Adipocyte (in vitro differentiated cells): ENCODE data around the gene ANO2.

Experiments
- DNase-seq: peaks from one replicate; pipeline ENCODE4 v3.0.0-alpha.2; 2015; ENCODE audit warnings: low read depth
- H3K27me3 ChIP-seq: replicated peaks from 2 replicates; pipeline ENCODE4 v1.7.0; 2013; ENCODE audit warnings: mild to moderate bottlenecking, low read length, moderate library complexity; ENCODE audit not compliant: control insufficient read depth, insufficient read depth
- H3K36me3 ChIP-seq: 2 replicates; pipeline ENCODE4 v1.7.0; 2013; ENCODE audit warnings: low read length, mild to moderate bottlenecking, moderate library complexity; ENCODE audit not compliant: control insufficient read depth, insufficient read depth, severe bottlenecking
- H3K4me1 ChIP-seq: 2 replicates; pipeline ENCODE4 v1.7.0; 2013; ENCODE audit warnings: mild to moderate bottlenecking, low read length, moderate library complexity; ENCODE audit not compliant: control insufficient read depth, insufficient read depth
- H3K4me3 ChIP-seq: 2 replicates; pipeline ENCODE4 v1.7.0; 2013; ENCODE audit warnings: mild to moderate bottlenecking, low read length, moderate library complexity
- H3K9ac ChIP-seq: 2 replicates; pipeline ENCODE4 v1.7.0; 2013; ENCODE audit warnings: mild to moderate bottlenecking, low read length, moderate library complexity
- H3K9me3 ChIP-seq: 2 replicates; pipeline ENCODE4 v1.7.0; 2013; ENCODE audit warnings: mild to moderate bottlenecking, low read length, moderate library complexity; ENCODE audit not compliant: control insufficient read depth

ANO2 gene

GRCh38 chr12:5770727-5771126, 174.3 kb downstream of the ANO2 start:
- no peaks in the 10 kb centered on the region for H3K4me1 ChIP-seq
- no peaks in the 10 kb centered on the region for H3K36me3 ChIP-seq
- no peak overlapping the region for H3K9ac ChIP-seq
- H3K27me3 ChIP-seq = peaks cover 13% of the 10 kb centered on the region
- no peak for DNase-seq
- H3K9me3 ChIP-seq = no peaks in the 10 kb centered on the region
- H3K4me3 ChIP-seq = no peak overlapping the region

- no peak for DNase-seq
These were observed 176.4 kb downstream of the ANO2 start for GRCh38 chr12:5768581-5769196.

GRCh38 chr12:5768171-5768570, 176.9 kb downstream of the ANO2 start:
- H3K9ac ChIP-seq = no peak overlapping the region
- no peaks in the 10 kb centered on the region for H3K4me1 ChIP-seq
- H3K4me3 ChIP-seq = no peak overlapping the region
- H3K9me3 ChIP-seq = peaks cover 6% of the 10 kb centered on the region
- DNase-seq = no peak
- no peaks in the 10 kb centered on the region for H3K36me3 ChIP-seq
- H3K27me3 ChIP-seq = peaks cover 5% of the 10 kb centered on the region

More at GRCh38 chr12:5768581-5769196, 176.4 kb downstream of the ANO2 start:
- no peaks in the 10 kb centered on the region for H3K4me1 ChIP-seq
- H3K4me3 ChIP-seq = no peak overlapping the region
- no peak overlapping the region for H3K9ac ChIP-seq
- H3K27me3 ChIP-seq = peaks cover 5% of the 10 kb centered on the region
- H3K9me3 ChIP-seq = peaks cover 6% of the 10 kb centered on the region
- no peaks in the 10 kb centered on the region for H3K36me3 ChIP-seq

GRCh38 chr12:5758347-5758746, 186.7 kb downstream of the ANO2 start:
- Histone ChIP-seq H3K9me3 (peaks cover 4% of the 10 kb centered on the region), H3K36me3 (no peaks in the 10 kb centered on the region), H3K4me3 (no peak overlapping the region), H3K27me3 (peaks cover 17% of the 10 kb centered on the region), H3K4me1 (no peaks in the 10 kb centered on the region), H3K9ac (no peak overlapping the region)
- DNase-seq = no peak

GRCh38 chr12:5756338-5756842, 188.7 kb downstream of the ANO2 start:
- Histone ChIP-seq H3K36me3 (no peaks in the 10 kb centered on the region), H3K4me1 (no peaks in the 10 kb centered on the region), H3K9me3 (peaks cover 4% of the 10 kb centered on the region), H3K27me3 (peaks cover 14% of the 10 kb centered on the region), H3K9ac (no peak overlapping the region), H3K4me3 (no peak overlapping the region)
- no peak for DNase-seq

GRCh38 chr12:5748027-5748426, 197.0 kb downstream of the ANO2 start:
- Histone ChIP-seq H3K36me3 (no peaks in the 10 kb centered on the region), H3K9ac (no peak overlapping the region), H3K4me1 (no peaks in the 10 kb centered on the region), H3K9me3 (no peaks in the 10 kb centered on the region), H3K4me3 (no peak overlapping the region), H3K27me3 (peaks cover 9% of the 10 kb centered on the region)
- no peak for DNase-seq

DNA sequence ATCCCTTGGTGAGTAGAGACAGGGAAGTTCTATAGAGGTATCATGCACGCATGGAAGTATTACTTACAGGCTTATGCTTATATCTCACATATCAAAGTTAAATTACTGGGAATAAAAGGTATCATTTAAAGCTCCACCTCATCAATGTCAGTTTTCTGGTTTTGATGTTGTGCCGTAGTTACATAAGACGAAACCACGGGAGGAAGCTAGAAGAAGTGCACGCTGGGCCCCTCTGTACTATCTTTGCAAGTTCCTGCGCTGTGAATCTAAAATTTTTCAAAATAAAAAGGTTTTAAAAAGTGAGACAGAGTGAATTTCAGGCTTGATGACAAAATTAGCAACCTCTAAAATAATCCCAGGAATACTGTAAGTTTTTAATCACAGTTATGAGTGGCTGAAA, 198.1 kb downstream of the ANO2 start:
- Histone ChIP-seq H3K9me3 (no peaks in the 10 kb centered on the region), H3K4me3 (no peak overlapping the region), H3K27me3 (peaks cover 9% of the 10 kb centered on the region), H3K4me1 (no peaks in the 10 kb centered on the region), H3K36me3 (no peaks in the 10 kb centered on the region), H3K9ac (no peak overlapping the region)
- DNase-seq = no peak

DNA sequence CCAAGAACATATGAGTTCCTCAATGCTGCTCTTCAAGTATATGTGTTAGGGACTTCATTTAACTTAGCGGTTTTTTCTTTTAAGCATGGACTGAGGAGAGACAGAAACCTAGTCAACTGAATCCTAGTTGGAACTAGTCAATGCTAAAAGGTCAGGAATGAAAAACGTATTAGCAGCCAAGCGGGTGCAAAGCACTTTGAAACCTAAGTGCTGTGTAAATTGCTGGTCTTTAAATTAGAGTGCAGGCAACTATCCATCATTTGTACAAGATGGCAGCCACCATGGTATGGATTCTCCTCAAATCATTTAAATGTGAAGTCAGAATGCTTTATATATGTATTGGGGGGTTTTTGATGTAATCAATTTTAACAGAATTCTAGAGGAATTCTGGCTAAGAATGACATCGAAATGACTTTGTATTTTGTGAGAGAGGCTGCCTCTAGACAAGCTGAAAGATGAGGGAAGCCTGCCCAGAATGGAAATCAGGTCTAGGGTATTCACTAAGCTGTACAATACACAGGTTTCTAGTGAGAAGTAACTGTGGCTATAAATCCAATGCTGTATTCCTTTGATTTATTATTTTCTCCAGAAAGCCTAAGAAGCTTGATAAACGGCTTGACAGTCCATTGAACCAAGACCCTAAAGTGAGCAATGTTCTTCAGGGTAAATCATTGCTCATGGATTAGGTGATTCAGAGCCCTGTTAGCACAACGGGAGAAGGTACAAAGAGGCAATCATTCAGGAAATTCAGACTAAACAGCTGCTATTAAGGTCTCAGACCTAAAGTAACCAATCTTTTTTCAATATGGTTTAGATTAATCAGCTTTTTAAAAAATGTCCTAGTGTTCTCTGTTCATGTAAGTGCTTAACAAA, 198.8 kb downstream of the ANO2 start:
- H3K9ac ChIP-seq = no peak overlapping the region
- no peaks in the 10 kb centered on the region for H3K36me3 ChIP-seq
- H3K9me3 ChIP-seq = no peaks in the 10 kb centered on the region
- H3K27me3 ChIP-seq = peaks cover 9% of the 10 kb centered on the region
- H3K4me1 ChIP-seq = no peaks in the 10 kb centered on the region
- H3K4me3 ChIP-seq = no peak overlapping the region
- DNase-seq = no peak

- no peaks in the 10 kb centered on the region for H3K36me3 ChIP-seq
- H3K27me3 ChIP-seq = peaks cover 14% of the 10 kb centered on the region
- no peaks in the 10 kb centered on the region for H3K4me1 ChIP-seq
- H3K4me3 ChIP-seq = no peak overlapping the region
- no peak overlapping the region for H3K9ac ChIP-seq
- peak; percentile 71 for DNase-seq
- no peaks in the 10 kb centered on the region for H3K9me3 ChIP-seq
These were observed 199.7 kb downstream of the ANO2 start for GRCh38 chr12:5745251-5745888.

- no peak overlapping the region for H3K4me3 ChIP-seq
- DNase-seq = no peak
- H3K36me3 ChIP-seq = no peaks in the 10 kb centered on the region
These were observed 202.8 kb downstream of the ANO2 start for GRCh38 chr12:5742258-5742657.

DNA sequence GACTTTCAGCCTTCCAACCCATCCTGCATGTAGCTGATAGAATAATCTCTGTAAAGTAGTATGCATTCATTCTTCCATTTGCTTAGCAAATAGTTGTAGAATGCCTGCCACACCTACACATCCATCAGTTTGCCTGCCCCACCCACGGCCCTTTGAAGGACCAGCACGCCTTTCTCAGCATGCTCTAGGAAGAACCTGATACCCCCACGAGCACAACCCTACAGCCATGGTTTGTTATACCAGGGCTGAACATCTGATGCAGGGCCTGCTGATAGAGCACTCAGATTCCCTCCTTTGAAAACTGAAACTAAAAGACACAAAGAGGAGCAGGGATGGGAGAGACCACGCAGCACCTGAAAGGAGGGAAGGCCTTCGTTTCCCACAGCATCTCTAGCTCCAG, 205.1 kb downstream of the ANO2 start:
- Histone ChIP-seq H3K9me3 (no peaks in the 10 kb centered on the region), H3K4me1 (no peaks in the 10 kb centered on the region), H3K4me3 (no peak overlapping the region), H3K9ac (no peak overlapping the region), H3K36me3 (no peaks in the 10 kb centered on the region), H3K27me3 (peaks cover 25% of the 10 kb centered on the region)
- DNase-seq = no peak

More at GRCh38 chr12:5742258-5742657, 202.8 kb downstream of the ANO2 start:
- H3K4me1 ChIP-seq = no peaks in the 10 kb centered on the region
- H3K9ac ChIP-seq = no peak overlapping the region
- no peaks in the 10 kb centered on the region for H3K9me3 ChIP-seq
- peaks cover 12% of the 10 kb centered on the region for H3K27me3 ChIP-seq
